Ammon's horn (tissue), 1 donor: Measurements from ENCODE around the gene NPBWR2.

Source experiments
- DNase-seq: peaks from one replicate; pipeline ENCODE4 v3.0.0-alpha.2; 2016; ENCODE audit warnings: low spot score

The NPBWR2 gene

GRCh38 chr20:64106981-64107735 lies at the start of gene NPBWR2:
TSS of gene NPBWR2 (minus strand) at chr20:64107565. CDS start at chr20:64106831, 734 bp downstream.
- no peak for DNase-seq

GRCh38 chr20:64156136-64156885 lies 48.9 kb upstream of the NPBWR2 start:
- no peak for DNase-seq

- DNase-seq = no peak
Observed at GRCh38 chr20:64155258-64156135, 48.1 kb upstream of the NPBWR2 start.

GRCh38 chr20:64154590-64155257 lies 47.4 kb upstream of the NPBWR2 start:
- DNase-seq = no peak

GRCh38 chr20:64153861-64154589 lies 46.7 kb upstream of the NPBWR2 start:
- no peak for DNase-seq

GRCh38 chr20:64153410-64153809 lies 46.0 kb upstream of the NPBWR2 start:
- no peak for DNase-seq

GRCh38 chr20:64152906-64153305 lies 45.5 kb upstream of the NPBWR2 start:
- no peak for DNase-seq

- no peak for DNase-seq
Observed at GRCh38 chr20:64151633-64152530, 44.5 kb upstream of the NPBWR2 start.

GRCh38 chr20:64150756-64151632 lies 43.6 kb upstream of the NPBWR2 start:
- DNase-seq = no peak

GRCh38 chr20:64149809-64150560 lies 42.6 kb upstream of the NPBWR2 start:
- no peak for DNase-seq

- DNase-seq = no peak
Observed at GRCh38 chr20:64149141-64149540, 41.8 kb upstream of the NPBWR2 start.

GRCh38 chr20:64148581-64148980 lies 41.2 kb upstream of the NPBWR2 start:
- DNase-seq = no peak

GRCh38 chr20:64146936-64147477 lies 39.6 kb upstream of the NPBWR2 start:
- peak; percentile 35 for DNase-seq

- no peak for DNase-seq
Observed at GRCh38 chr20:64146301-64146935, 39.1 kb upstream of the NPBWR2 start.

- no peak for DNase-seq
Observed at GRCh38 chr20:64145458-64146300, 38.3 kb upstream of the NPBWR2 start.

GRCh38 chr20:64144144-64144912 lies 37.0 kb upstream of the NPBWR2 start:
- no peak for DNase-seq
